Measurements from ENCODE around the gene STRBP.

DNA sequence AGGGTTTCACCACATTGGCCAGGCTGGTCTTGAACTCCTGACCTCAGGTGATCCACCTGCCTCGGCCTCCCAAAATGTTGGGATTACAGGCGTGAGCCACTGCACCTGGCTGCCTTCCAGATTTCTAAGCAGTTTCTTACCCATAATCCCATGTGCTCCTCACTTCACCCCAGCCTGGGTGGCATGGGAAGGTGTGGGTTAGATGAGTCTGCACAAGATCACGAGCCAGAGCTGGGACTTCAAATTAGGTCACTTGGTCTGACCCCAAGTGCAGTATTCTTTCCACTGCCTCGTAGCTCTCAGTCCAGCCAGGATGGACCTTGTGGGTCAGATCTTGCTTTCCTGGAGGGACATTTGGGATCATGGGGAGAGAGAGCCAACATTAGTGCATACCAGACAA lies 37.5 kb upstream of the STRBP start:
- TF ChIP-seq REST (IDR thresholded peaks at IDR 0.05; ENCODE audit: insufficient read depth in 1 of 2, low read depth in 2 of 2, low read length in 2 of 2) (no peak), POLR2AphosphoS5 (IDR thresholded peaks at IDR 0.05; ENCODE audit: low read depth, low read length) (no peak), TAF1 (IDR thresholded peaks at IDR 0.05; ENCODE audit: borderline replicate concordance, insufficient read depth, low read length) (no peak), SIN3A (IDR thresholded peaks at IDR 0.05; ENCODE audit: borderline replicate concordance, insufficient read depth, low read length) (no peak)

Measured in PFSK-1 (cell line).